ENCODE measurements around the gene BOLL.
"Not testable (repeated sequence)": the region's sequence is repeated elsewhere in the genome, so short reads cannot be mapped to it uniquely, and the experiment has no call there.

BOLL gene

GRCh38 chr2:197740200-197740599, 44.9 kb downstream of the BOLL start:
- Mint-ChIP-seq H3K4me3 (no peak overlapping the region), H3K4me1 (no peaks in the 10 kb centered on the region), H3K27me3 (peaks cover 26% of the 10 kb centered on the region), H3K27ac (no peak overlapping the region), H3K9me3 (no peaks in the 10 kb centered on the region), H3K36me3 (no peaks in the 10 kb centered on the region)
- ATAC-seq, result no peak

- not testable (repeated sequence) for H3K27ac Mint-ChIP-seq, H3K27me3 Mint-ChIP-seq, ATAC-seq, H3K4me1 Mint-ChIP-seq, H3K4me3 Mint-ChIP-seq, H3K9me3 Mint-ChIP-seq, H3K36me3 Mint-ChIP-seq
Measured at GRCh38 chr2:197728555-197729544, 56.3 kb downstream of the BOLL start.

GRCh38 chr2:197727011-197727410, 58.1 kb downstream of the BOLL start:
- H3K36me3 Mint-ChIP-seq, result peaks cover 8% of the 10 kb centered on the region
- H3K9me3 Mint-ChIP-seq, result no peaks in the 10 kb centered on the region
- H3K4me3 Mint-ChIP-seq, result no peak overlapping the region
- no peaks in the 10 kb centered on the region for H3K4me1 Mint-ChIP-seq
- ATAC-seq, result no peak
- no peak overlapping the region for H3K27ac Mint-ChIP-seq
- H3K27me3 Mint-ChIP-seq, result peaks cover 9% of the 10 kb centered on the region

- Mint-ChIP-seq H3K4me1 (no peaks in the 10 kb centered on the region), H3K27me3 (no peaks in the 10 kb centered on the region), H3K27ac (no peak overlapping the region), H3K4me3 (no peak overlapping the region), H3K36me3 (peaks cover 11% of the 10 kb centered on the region), H3K9me3 (no peaks in the 10 kb centered on the region)
- no peak for ATAC-seq
Measured at GRCh38 chr2:197717863-197718262, 67.3 kb downstream of the BOLL start.

GRCh38 chr2:197713271-197713670, 71.8 kb downstream of the BOLL start:
- Mint-ChIP-seq H3K27ac (no peak overlapping the region), H3K9me3 (no peaks in the 10 kb centered on the region), H3K4me3 (no peak overlapping the region), H3K4me1 (peaks cover 20% of the 10 kb centered on the region), H3K27me3 (no peaks in the 10 kb centered on the region), H3K36me3 (peaks cover 26% of the 10 kb centered on the region)
- no peak for ATAC-seq

GRCh38 chr2:197711578-197711977, 73.5 kb downstream of the BOLL start:
- Mint-ChIP-seq H3K27me3 (no peaks in the 10 kb centered on the region), H3K4me3 (no peak overlapping the region), H3K36me3 (peaks cover 26% of the 10 kb centered on the region), H3K9me3 (no peaks in the 10 kb centered on the region), H3K4me1 (peaks cover 30% of the 10 kb centered on the region), H3K27ac (no peak overlapping the region)
- no peak for ATAC-seq

GRCh38 chr2:197710424-197711042, 74.6 kb downstream of the BOLL start:
- Mint-ChIP-seq H3K27ac (no peak overlapping the region), H3K9me3 (no peaks in the 10 kb centered on the region), H3K4me3 (no peak overlapping the region), H3K36me3 (peaks cover 23% of the 10 kb centered on the region), H3K4me1 (peaks cover 39% of the 10 kb centered on the region), H3K27me3 (no peaks in the 10 kb centered on the region)
- ATAC-seq, result peak; percentile 65

GRCh38 chr2:197709140-197709539, 76.0 kb downstream of the BOLL start:
- not testable (repeated sequence) for H3K27ac Mint-ChIP-seq, H3K4me3 Mint-ChIP-seq, ATAC-seq, H3K9me3 Mint-ChIP-seq, H3K27me3 Mint-ChIP-seq
- Mint-ChIP-seq H3K4me1 (peaks cover 45% of the 10 kb centered on the region), H3K36me3 (peaks cover 18% of the 10 kb centered on the region)

GRCh38 chr2:197708331-197708730, 76.8 kb downstream of the BOLL start:
- ATAC-seq, result no peak
- Mint-ChIP-seq H3K4me3 (no peak overlapping the region), H3K27ac (no peak overlapping the region), H3K4me1 (peaks cover 45% of the 10 kb centered on the region), H3K27me3 (peaks cover under 1% of the 10 kb centered on the region), H3K36me3 (peaks cover 15% of the 10 kb centered on the region), H3K9me3 (no peaks in the 10 kb centered on the region)

- peaks cover 15% of the 10 kb centered on the region for H3K36me3 Mint-ChIP-seq
- ATAC-seq, result no peak
- H3K27me3 Mint-ChIP-seq, result peaks cover 8% of the 10 kb centered on the region
- no peaks in the 10 kb centered on the region for H3K9me3 Mint-ChIP-seq
- H3K4me1 Mint-ChIP-seq, result peaks cover 45% of the 10 kb centered on the region
- peak overlapping the region; percentile 93 for H3K4me3 Mint-ChIP-seq
- no peak overlapping the region for H3K27ac Mint-ChIP-seq
Measured at GRCh38 chr2:197707316-197708213, 77.6 kb downstream of the BOLL start.

- Mint-ChIP-seq H3K9me3 (no peaks in the 10 kb centered on the region), H3K36me3 (peaks cover 15% of the 10 kb centered on the region), H3K27me3 (peaks cover 15% of the 10 kb centered on the region), H3K4me3 (peak overlapping the region; percentile 93), H3K27ac (no peak overlapping the region), H3K4me1 (peaks cover 45% of the 10 kb centered on the region)
- ATAC-seq, result no peak
Measured at GRCh38 chr2:197706839-197707207, 78.3 kb downstream of the BOLL start.

GRCh38 chr2:197705912-197706838, 78.9 kb downstream of the BOLL start:
- Mint-ChIP-seq H3K27me3 (peaks cover 22% of the 10 kb centered on the region), H3K4me3 (peak overlapping the region; percentile 93), H3K27ac (peak overlapping the region; percentile 95), H3K9me3 (no peaks in the 10 kb centered on the region), H3K36me3 (peaks cover 15% of the 10 kb centered on the region), H3K4me1 (peaks cover 45% of the 10 kb centered on the region)
- no peak for ATAC-seq

- peak within 1 kb of the TSS; percentile 95 for H3K27ac Mint-ChIP-seq
- ATAC-seq, result peak; percentile 95
- no peaks in the 10 kb centered on the region for H3K9me3 Mint-ChIP-seq
- peaks cover 15% of the 10 kb centered on the region for H3K36me3 Mint-ChIP-seq
- H3K27me3 Mint-ChIP-seq, result peaks cover 30% of the 10 kb centered on the region
- peaks cover 44% of the 10 kb centered on the region for H3K4me1 Mint-ChIP-seq
- peak within 1 kb of the TSS; percentile 93 for H3K4me3 Mint-ChIP-seq
Measured at GRCh38 chr2:197705121-197705911, 79.8 kb downstream of the BOLL start, which contains the start of gene MARS2. MARS2 (plus strand) TSS chr2:197705369; CDS start chr2:197705406, 37 bp downstream.
